ENCODE data around the gene HNRNPU.

DNA sequence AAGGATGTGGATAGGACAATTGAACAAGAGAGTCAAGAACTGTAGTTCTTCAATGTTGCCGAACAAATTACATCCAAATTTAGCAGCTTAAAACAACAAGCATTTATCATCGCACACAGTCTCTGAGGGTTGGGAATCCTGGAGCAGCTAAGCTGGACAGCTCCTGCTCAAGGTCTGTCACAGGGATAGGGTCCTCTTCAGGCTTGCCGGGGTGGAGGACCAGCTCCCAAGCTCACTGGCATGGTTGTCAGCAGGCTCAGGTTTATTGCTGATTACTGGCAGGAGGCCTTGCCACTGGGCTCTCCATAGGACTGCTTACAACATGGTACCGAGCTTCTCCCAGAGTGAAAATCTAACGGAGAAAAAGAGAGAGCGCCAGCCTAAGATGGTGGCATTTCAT is 51.0 kb downstream of the HNRNPU start:
- TF ChIP-seq POLR2AphosphoS5 (IDR thresholded peaks at IDR 0.05; ENCODE audit: low read depth) (no peak), GABPA (IDR thresholded peaks at IDR 0.05; ENCODE audit: low read depth) (no peak)
- TF ChIP-seq, protein P1, sequence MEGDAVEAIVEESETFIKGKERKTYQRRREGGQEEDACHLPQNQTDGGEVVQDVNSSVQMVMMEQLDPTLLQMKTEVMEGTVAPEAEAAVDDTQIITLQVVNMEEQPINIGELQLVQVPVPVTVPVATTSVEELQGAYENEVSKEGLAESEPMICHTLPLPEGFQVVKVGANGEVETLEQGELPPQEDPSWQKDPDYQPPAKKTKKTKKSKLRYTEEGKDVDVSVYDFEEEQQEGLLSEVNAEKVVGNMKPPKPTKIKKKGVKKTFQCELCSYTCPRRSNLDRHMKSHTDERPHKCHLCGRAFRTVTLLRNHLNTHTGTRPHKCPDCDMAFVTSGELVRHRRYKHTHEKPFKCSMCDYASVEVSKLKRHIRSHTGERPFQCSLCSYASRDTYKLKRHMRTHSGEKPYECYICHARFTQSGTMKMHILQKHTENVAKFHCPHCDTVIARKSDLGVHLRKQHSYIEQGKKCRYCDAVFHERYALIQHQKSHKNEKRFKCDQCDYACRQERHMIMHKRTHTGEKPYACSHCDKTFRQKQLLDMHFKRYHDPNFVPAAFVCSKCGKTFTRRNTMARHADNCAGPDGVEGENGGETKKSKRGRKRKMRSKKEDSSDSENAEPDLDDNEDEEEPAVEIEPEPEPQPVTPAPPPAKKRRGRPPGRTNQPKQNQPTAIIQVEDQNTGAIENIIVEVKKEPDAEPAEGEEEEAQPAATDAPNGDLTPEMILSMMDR (IDR thresholded peaks at IDR 0.05; ENCODE audit: insufficient read depth, low read length), result no peak
- TF ChIP-seq, protein P2, sequence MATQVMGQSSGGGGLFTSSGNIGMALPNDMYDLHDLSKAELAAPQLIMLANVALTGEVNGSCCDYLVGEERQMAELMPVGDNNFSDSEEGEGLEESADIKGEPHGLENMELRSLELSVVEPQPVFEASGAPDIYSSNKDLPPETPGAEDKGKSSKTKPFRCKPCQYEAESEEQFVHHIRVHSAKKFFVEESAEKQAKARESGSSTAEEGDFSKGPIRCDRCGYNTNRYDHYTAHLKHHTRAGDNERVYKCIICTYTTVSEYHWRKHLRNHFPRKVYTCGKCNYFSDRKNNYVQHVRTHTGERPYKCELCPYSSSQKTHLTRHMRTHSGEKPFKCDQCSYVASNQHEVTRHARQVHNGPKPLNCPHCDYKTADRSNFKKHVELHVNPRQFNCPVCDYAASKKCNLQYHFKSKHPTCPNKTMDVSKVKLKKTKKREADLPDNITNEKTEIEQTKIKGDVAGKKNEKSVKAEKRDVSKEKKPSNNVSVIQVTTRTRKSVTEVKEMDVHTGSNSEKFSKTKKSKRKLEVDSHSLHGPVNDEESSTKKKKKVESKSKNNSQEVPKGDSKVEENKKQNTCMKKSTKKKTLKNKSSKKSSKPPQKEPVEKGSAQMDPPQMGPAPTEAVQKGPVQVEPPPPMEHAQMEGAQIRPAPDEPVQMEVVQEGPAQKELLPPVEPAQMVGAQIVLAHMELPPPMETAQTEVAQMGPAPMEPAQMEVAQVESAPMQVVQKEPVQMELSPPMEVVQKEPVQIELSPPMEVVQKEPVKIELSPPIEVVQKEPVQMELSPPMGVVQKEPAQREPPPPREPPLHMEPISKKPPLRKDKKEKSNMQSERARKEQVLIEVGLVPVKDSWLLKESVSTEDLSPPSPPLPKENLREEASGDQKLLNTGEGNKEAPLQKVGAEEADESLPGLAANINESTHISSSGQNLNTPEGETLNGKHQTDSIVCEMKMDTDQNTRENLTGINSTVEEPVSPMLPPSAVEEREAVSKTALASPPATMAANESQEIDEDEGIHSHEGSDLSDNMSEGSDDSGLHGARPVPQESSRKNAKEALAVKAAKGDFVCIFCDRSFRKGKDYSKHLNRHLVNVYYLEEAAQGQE (IDR thresholded peaks at IDR 0.05; ENCODE audit: insufficient replicate concordance, low read depth), result peak; percentile 80
